ENCODE results near the gene ATOSB. TPM values are rescaled to one million over a fixed set of nuclear protein-coding genes. Genes with fewer than 3 reads are reported as not detected.

ATOSB gene
- total RNA-seq: 28.6 and 34.7 TPM in 2 replicates

DNA sequence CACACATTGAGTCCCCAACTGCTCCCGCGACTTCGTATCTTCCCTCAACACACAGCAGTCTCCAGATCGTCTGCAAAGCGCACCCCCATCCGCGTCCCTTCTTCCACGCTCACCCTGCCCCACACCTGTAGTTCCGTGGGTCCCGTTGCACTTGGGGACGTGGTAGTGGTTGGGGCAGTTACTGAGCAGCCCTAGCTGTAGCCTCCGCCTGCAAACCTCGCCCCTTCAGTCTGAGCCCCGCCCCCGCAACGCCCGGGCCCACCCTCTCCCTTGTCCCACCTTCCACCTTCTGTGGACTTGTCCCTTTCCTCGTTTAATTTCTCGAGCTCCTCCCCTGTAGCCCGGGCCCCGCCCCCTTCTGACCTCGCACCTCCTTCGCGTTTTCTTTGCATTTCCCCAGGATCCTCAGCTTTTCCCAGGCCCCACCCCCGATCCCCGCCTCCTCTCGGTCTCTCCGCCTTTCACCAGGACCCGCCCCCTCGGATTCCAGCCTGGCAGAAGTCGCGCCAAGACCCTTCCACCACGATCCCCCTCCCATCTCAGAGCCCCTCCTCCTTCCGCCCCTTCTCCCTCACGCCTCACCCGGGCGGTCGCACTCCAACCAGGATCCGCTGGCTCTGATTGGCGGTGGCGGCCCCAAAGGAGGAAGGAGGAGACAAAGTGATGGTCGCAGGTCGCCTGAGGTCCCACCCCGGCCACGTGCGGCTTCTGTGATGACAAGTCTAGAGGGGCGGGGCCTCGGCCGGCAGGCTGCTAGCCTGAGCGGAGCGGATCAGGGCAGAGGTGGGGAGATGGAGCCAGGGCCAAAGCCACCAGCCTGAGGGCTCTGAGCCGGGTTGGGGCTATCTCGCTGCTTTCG lies at the start of gene ATOSB:
TSS of gene ATOSB (minus strand) at position 183 of the 859 bp plus-strand sequence. CDS start 7,588 bp downstream, outside the sequence.

GRCh38 chr9:35161713-35162604 lies 46.3 kb upstream of the ATOSB start, which contains the start of gene UNC13B:
Gene UNC13B (plus strand): TSS chr9:35162009. CDS start chr9:35162284, 275 bp downstream.

DNA sequence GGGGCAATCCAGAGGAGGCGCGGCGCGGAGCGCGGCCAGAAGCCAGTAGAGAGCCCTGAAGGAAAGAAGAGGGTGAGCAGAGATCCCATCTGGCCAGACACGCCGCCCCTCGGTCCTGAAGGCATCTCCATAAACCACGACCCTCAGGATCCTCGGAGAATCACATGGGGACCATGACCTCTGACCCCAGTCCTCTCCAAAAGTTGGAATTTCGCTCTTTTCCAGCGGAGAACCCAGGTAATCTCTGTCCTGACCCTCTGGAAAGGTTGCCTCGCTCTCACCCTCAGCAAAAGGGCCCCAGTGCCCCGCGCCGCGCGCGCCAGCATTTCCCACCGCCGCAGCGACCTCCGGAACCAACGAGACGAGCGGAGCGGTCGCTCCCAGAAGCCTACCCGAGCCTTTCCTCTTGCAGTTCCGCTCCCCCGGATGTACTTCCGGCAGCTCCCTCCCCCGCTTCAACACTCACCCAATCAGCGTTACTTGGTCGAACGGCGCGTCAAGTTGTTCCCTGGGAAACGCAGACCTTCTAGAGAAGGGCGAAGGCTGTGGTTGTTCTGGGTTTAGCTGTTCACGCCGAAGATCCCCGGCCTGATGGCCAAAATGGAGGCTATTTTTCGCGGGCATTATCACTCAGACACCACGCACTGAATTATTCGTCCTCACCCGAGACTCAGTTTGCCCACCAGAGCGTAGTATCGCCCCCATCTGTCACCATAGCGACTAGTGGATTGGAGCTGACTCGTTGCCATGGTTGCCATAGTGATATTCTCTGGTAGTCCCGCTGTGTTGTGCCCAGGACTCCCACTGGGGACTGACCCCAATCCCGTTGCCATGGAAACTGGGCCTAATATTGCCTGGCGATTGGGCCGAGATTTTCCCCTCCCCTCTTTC lies 12.6 kb downstream of the ATOSB start, which contains the start of gene STOML2:
TSS of gene STOML2 (minus strand) at position 363 of the 891 bp plus-strand sequence. CDS start at position 326, 37 bp downstream.

DNA sequence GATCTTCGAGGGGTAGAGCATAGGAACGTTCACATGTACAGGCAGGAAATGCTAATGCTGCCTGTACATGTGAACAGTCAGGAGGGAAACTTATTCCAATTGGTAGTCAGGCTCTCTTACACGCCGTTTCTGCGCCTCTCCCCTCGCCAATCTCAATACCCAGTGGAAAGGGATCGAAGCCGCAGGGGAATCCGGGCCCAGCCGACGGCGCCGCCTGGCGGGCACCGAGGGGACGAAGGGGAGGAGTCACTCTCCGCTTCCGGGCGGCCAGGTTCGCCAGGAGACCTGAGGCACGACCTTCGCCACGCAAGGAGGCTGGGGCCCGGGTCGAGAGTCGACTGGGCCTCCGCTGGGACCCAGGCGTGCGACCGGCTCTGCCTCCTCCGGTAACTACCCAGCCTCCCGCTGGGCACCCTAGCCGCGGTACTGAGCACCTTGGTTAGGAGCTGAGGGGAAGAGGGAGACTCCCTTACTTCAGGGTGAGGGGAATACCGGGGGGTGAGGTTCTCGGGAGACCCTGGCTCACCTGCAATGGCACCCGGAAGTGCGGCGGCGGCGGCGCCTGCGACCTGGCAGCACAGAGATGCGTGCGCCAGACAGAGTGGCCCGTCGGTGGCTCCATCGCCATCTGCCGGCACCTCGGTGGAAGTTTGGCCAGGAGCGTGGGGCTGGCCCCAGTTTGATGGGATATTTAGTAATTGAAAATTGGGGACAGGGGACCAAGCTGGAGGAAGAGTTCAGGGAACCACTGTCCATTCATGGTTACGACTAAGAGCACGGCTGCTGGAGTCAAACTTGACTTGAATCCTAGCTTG lies 19.4 kb downstream of the ATOSB start, which contains the start of gene PIGO:
TSS of gene PIGO (minus strand) at position 557 of the 815 bp plus-strand sequence. CDS start 1,026 bp downstream, outside the sequence.

GRCh38 chr9:35079426-35080341 lies 36.0 kb downstream of the ATOSB start, which contains the start of gene FANCG:
Gene FANCG (minus strand): TSS chr9:35079942. CDS start chr9:35079524, 418 bp downstream.

GRCh38 chr9:35072461-35073278 lies 43.0 kb downstream of the ATOSB start, which contains the start of gene VCP:
Gene VCP (minus strand): TSS chr9:35072625. CDS start chr9:35072353, 272 bp downstream.

Other genes with a start within 250 kb of the ATOSB start
- 0.06 and 0.13 TPM in 2 replicates for gene PHF24, start 157.6 kb downstream of the ATOSB start, total RNA-seq
- gene DNAJB5, start 126.1 kb downstream of the ATOSB start, total RNA-seq: 11.2 and 11.6 TPM in 2 replicates
- 411 and 466 TPM in 2 replicates for gene VCP, start 43.2 kb downstream of the ATOSB start, total RNA-seq
- gene FANCG, start 35.9 kb downstream of the ATOSB start, total RNA-seq: 14.1 and 19.2 TPM in 2 replicates
- gene PIGO, start 19.3 kb downstream of the ATOSB start, total RNA-seq: 11.8 and 12.2 TPM in 2 replicates
- gene STOML2, start 12.7 kb downstream of the ATOSB start, total RNA-seq: 102 and 127 TPM in 2 replicates
- gene UNC13B, start 46.1 kb upstream of the ATOSB start, total RNA-seq: 34.3 and 35.1 TPM in 2 replicates

All from aortic smooth muscle cell (primary cell).